ENCODE data around the gene TGM6. TPM values are rescaled to one million over a fixed set of nuclear protein-coding genes. Genes with fewer than 3 reads are reported as not detected.

The TGM6 gene
- polyA plus RNA-seq, 3 donors: not detected

GRCh38 chr20:2333821-2334220, 46.9 kb upstream of the TGM6 start:
- Histone ChIP-seq H3K4me1 (ENCODE audit: control insufficient read depth in 1 of 2, insufficient read depth in 2 of 2, low read length in 2 of 2) (peaks cover 10 to 11% of the 10 kb centered on the region in 2 donors), H3K36me3 (replicated peaks in 1 of 2; ENCODE audit: control insufficient read depth in 1 of 2, insufficient read depth in 2 of 2, low read length in 2 of 2) (no peaks in the 10 kb centered on the region), H3K4me3 (replicated peaks in 1 of 3; ENCODE audit: low read depth in 2 of 3, low read length in 3 of 3) (no peak overlapping the region), H3K27me3 (ENCODE audit: control insufficient read depth in 2 of 2, insufficient read depth in 2 of 2, low read length in 2 of 2) (no peaks in the 10 kb centered on the region), H4K20me1 (ENCODE audit: insufficient read depth, low read length) (no peaks in the 10 kb centered on the region), H2AFZ (ENCODE audit: insufficient read depth, low read depth, low read length, poor library complexity, severe bottlenecking) (no peak overlapping the region), H3K9me3 (replicated peaks in 1 of 2; ENCODE audit: control insufficient read depth in 1 of 2, insufficient read depth in 1 of 2, low read length in 2 of 2) (no peaks in the 10 kb centered on the region), H3K9ac (ENCODE audit: insufficient read depth, low read length, poor library complexity, severe bottlenecking) (no peak overlapping the region), H3K79me2 (ENCODE audit: insufficient read depth, low read length) (no peaks in the 10 kb centered on the region), H3K27ac (ENCODE audit: low read depth in 1 of 2, low read length in 2 of 2) (no peak overlapping the region), H3K4me2 (replicated peaks; ENCODE audit: extremely low read depth, low read length, poor library complexity, severe bottlenecking) (no peak overlapping the region)
- no peak for DNase-seq
- intact Hi-C loops (cut with micrococcal nuclease): no loop called here
- Mint-ChIP-seq H3K9me3 (no peaks in the 10 kb centered on the region), H3K4me1 (peaks cover 20% of the 10 kb centered on the region), H3K36me3 (no peaks in the 10 kb centered on the region), H3K27ac (peak overlapping the region in 1 of 7 donors; percentile 1), H3K4me3 (peak overlapping the region in 1 of 2 donors; percentile 0), H3K27me3 (ENCODE audit: low read depth in 3 of 3) (peaks cover 16 to 37% (median 24%) of the 10 kb centered on the region in 3 donors)
- TF ChIP-seq CTCF (IDR thresholded peaks at IDR 0.05): no peak
- 92% methylated on average over 4 of the region's 6 CpGs for WGBS (ENCODE audit: insufficient coverage)

- H3K27ac Mint-ChIP-seq: no peak overlapping the region
- no peak for DNase-seq
- 100% methylated on average over 4 of the region's 9 CpGs for WGBS (ENCODE audit: insufficient coverage)
Observed at GRCh38 chr20:2335096-2335870, 45.4 kb upstream of the TGM6 start.

More at GRCh38 chr20:2335096-2335870, 45.4 kb upstream of the TGM6 start:
- peaks cover 0 to 2% (median 0%) of the 10 kb centered on the region in 7 donors for H3K9me3 Mint-ChIP-seq
- Histone ChIP-seq H3K9ac (ENCODE audit: insufficient read depth, low read length, poor library complexity, severe bottlenecking) (no peak overlapping the region), H3K79me2 (ENCODE audit: insufficient read depth, low read length) (no peaks in the 10 kb centered on the region), H3K4me3 (replicated peaks in 1 of 3; ENCODE audit: low read depth in 2 of 3, low read length in 3 of 3) (no peak overlapping the region), H3K36me3 (replicated peaks in 1 of 2; ENCODE audit: control insufficient read depth in 1 of 2, insufficient read depth in 2 of 2, low read length in 2 of 2) (no peaks in the 10 kb centered on the region), H3K4me1 (ENCODE audit: control insufficient read depth in 1 of 2, insufficient read depth in 2 of 2, low read length in 2 of 2) (peaks cover 8 to 12% of the 10 kb centered on the region in 2 donors), H3K4me2 (replicated peaks; ENCODE audit: extremely low read depth, low read length, poor library complexity, severe bottlenecking) (no peak overlapping the region), H2AFZ (ENCODE audit: insufficient read depth, low read depth, low read length, poor library complexity, severe bottlenecking) (no peak overlapping the region), H3K27me3 (ENCODE audit: control insufficient read depth in 2 of 2, insufficient read depth in 2 of 2, low read length in 2 of 2) (no peaks in the 10 kb centered on the region), H3K9me3 (replicated peaks in 1 of 2; ENCODE audit: control insufficient read depth in 1 of 2, insufficient read depth in 1 of 2, low read length in 2 of 2) (no peaks in the 10 kb centered on the region), H4K20me1 (ENCODE audit: insufficient read depth, low read length) (no peaks in the 10 kb centered on the region), H3K27ac (ENCODE audit: low read depth in 1 of 2, low read length in 2 of 2) (no peak overlapping the region)
- intact Hi-C loops (cut with micrococcal nuclease): no loop called here
- no peak for TF ChIP-seq CTCF (IDR thresholded peaks at IDR 0.05)
- H3K4me1 Mint-ChIP-seq: peaks cover 15% of the 10 kb centered on the region
- H3K4me3 Mint-ChIP-seq: no peak overlapping the region
- peaks cover 16 to 34% (median 25%) of the 10 kb centered on the region in 3 donors for H3K27me3 Mint-ChIP-seq (ENCODE audit: low read depth in 3 of 3)
- H3K36me3 Mint-ChIP-seq: no peaks in the 10 kb centered on the region
